Measurements from ENCODE around the gene APOBR.

GRCh38 chr16:28504707-28505404 lies 10.4 kb downstream of the APOBR start:
- TF ChIP-seq CTCF (IDR thresholded peaks at IDR 0.05): no peak
- TF ChIP-seq POLR2A (IDR thresholded peaks at IDR 0.05): no peak
- no peak for TF ChIP-seq EP300 (IDR thresholded peaks at IDR 0.05)
